NCI-H774 (cell line): ENCODE measurements around the gene RTF1.
"Not testable (repeated sequence)": the region's sequence is repeated elsewhere in the genome, so short reads cannot be mapped to it uniquely, and the experiment has no call there.

Experiments
- DNase-seq: peaks from one replicate; lab custom pipeline; 2025; lab: John Stamatoyannopoulos, UW

Gene RTF1

DNA sequence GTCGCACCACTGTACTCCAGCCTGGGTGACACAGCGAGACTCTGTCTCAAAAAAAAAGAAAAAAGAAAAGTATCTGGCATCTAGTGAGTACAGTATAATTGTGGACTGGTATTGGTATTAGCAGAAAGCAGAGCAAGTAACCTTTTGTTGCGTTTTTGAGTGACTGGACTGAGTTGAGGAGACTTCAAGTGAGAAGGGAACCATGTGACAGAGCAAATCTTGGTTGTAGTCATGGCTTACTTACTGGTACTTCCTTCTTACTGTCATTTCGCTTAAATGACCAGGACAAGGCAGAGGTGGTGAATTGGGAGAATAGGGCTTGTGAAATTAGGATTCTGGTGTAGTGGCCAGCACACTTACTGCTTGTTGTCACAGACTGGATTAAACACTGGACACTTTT is 20.6 kb downstream of the RTF1 start:
- DNase-seq, result no peak

GRCh38 chr15:41438206-41438605 is 21.3 kb downstream of the RTF1 start:
- no peak for DNase-seq

DNA sequence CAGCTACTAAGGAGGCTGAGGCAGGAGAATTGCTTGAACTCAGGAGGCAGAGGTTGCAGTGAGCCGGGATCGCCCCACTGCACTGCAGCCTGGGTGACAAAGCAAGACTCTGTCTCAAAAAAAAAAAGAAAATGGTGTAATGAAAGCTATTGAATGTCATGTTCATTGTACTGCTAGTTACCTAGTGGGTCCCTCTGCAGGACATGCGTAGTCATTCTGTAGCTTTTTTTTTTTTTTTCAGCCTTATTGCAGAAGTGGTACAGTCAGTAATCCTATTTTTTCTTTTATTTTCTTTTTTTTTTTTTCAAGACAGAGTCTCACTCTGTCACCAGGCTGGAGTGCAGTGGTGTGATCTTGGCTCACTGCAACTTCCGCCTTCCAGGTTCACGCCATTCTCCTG is 21.9 kb downstream of the RTF1 start:
- DNase-seq, result not testable (repeated sequence)

DNA sequence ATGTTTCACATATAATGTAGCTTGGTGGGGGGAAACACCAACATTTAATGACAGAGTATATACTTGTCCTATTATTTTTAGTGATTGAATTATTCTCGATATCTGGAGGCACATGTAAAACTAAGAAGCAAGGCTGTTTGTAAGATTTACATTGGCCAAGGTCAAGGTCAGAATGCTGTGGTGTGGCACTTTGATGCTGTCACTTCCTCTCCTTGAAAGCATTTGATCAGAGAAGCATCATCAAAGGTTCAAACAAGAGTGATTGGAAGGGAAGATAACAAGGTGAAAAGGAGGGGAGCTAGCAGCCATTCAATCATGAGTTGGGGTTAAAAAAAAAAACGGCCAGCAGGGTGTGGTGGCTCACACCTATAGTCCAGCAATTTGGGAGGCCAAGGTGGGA is 26.4 kb downstream of the RTF1 start:
- DNase-seq, result no peak

DNA sequence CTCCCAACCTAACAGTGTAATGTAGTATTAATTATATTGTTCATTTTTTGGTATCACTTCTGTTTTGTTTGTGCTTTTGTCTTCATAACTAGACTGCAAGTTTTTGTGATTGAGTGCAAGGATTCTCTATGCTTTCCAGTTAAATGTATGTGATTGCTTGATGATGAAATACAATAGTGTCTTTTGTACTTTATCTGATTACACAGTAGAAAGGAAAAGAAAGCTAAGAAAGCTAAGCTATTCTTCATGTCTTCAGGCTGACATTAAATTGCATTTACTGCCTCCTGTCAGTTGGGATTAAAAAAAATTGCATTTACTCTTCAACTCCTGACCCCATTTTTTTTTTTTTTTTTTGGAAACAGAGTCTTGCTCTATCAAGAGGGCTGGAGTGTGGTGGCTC is 28.5 kb downstream of the RTF1 start:
- no peak for DNase-seq

DNA sequence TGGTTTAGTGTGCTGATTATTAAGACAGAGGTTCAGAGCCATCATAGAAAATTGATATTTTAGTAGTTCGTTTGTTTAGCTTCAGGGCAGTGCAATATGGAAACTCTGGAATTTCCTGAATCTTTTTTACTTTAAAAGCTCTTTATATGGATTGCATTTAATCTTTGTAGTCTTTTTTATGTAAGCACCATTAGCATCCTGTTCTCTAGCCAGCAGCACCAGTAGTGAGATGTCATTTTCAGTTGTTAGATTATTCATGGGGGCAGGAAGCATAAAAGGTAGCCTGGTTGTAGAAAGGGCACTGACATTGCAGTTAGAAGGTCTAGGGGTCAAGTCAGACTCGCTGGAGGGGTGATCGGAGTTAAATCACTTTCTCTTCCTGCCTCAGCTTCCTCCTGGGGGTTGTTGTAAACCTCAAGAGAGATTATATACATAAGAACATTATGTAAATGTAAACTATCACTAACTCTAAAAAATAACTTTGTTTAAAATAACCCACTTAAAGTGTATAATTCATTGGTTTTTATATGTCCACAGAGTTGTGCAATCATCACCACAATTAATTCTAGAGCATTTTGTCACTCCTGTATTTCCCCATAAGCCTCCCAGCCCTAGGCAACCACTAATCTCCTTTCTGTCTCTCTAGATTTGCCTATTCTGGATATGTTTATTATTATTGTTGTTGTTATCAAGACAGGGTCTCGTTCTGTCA is 45.3 kb downstream of the RTF1 start:
- DNase-seq, result no peak

DNA sequence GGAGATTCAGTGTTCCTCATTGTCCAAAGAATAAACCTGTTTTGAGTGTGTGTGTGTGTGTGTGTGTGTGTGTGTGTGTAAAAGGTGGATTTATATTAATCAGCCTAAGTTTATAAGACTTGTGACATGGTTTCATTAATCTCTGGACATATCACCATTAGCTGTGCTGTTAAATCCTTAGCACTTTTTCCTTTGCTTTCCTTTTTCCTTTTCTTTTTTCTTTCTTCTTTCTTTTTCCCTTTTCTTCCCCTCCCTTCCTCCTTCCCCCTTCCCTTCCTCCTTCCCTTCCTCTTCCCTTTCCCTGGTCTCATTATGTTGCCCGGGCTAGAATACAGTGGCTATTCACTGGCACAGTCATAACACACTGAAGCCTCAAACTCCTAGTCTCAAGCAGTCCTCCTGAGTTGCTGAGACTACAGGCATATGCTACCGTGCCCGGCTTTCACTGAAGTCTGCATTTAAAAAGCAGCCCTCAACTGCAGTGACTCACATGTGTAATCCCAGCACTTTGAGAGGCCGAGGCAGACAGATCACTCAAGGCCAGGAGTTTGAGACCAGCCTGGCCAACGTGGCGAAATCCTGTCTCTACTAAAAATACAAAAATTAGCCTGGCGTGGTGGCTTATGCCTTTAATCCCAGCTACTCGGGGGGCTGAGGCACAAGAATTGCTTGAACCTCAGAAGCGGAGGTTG is 48.1 kb downstream of the RTF1 start:
- DNase-seq, result no peak

- DNase-seq, result peak; percentile 7
Measured at GRCh38 chr15:41465822-41466421, 49.0 kb downstream of the RTF1 start.

GRCh38 chr15:41466711-41467110 is 49.8 kb downstream of the RTF1 start:
- no peak for DNase-seq

DNA sequence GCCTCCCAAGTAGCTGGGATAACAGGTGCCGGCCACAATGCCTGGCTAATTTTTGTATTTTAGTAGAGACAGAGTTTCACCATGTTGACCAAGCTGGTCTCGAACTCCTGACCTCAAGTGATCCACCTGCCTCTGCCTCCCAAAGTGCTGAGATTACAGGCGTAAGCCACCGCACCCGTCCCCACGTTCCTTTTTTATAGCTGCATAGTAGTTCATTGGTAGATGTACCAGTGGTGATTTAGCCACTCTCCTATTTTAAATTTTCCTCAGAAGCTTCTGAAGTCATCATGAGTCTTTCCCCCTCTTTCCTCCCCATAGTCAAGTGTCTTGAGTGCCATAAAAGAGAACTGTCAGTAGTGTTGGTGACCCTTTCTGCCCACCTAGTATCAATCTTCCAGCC is 52.7 kb downstream of the RTF1 start:
- not testable (repeated sequence) for DNase-seq

GRCh38 chr15:41473418-41473817 is 56.5 kb downstream of the RTF1 start:
- DNase-seq, result no peak

DNA sequence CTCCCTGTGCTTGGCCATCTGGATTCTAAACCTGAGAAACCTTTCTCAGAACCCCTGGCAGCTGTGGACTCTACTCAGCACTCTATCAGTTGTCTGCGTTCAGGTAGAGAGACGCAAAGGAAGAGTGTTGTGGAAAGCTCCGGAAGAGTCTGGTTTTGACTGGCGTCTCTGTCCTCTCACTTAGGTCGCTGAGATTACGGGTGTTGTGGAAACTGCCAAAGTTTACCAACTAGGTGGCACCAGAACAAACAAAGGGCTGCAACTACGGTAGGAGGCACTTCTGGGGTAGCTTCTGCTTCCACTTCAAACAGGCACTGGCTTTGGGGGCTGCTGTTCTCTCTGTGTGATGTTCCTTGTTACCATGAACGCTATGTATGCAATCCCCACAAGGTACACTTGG is 57.5 kb downstream of the RTF1 start:
- no peak for DNase-seq

- no peak for DNase-seq
Measured at GRCh38 chr15:41474941-41475340, 58.0 kb downstream of the RTF1 start.

DNA sequence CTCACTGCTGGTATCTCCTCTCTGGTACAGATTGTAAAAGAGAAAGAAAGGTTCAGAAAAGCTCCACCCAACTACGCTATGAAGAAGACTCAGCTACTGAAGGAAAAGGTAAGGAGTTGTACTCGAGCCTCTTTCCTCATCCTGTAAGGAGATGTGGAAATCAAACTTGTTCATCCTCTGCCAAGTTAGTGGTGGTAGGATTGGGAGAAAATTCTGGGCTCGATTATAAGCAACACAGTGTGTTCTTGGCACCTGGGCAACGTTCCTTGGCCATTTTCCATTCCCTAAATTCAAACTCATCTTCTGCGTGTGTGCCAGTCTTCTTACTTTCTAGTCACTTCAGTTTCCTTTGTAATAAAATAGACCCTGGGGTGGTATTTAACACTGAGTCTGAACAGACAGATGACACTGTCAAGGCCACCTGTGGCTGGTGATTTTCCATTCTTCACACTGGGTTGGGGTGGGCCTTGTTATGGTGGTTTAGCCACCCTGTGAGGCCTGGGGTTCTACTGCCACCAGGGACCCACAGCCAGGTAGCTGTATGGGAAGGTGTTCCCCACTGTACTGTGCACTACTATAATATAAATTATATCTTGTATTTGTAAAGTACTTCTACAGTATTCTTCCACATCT is 59.6 kb downstream of the RTF1 start:
- no peak for DNase-seq

DNA sequence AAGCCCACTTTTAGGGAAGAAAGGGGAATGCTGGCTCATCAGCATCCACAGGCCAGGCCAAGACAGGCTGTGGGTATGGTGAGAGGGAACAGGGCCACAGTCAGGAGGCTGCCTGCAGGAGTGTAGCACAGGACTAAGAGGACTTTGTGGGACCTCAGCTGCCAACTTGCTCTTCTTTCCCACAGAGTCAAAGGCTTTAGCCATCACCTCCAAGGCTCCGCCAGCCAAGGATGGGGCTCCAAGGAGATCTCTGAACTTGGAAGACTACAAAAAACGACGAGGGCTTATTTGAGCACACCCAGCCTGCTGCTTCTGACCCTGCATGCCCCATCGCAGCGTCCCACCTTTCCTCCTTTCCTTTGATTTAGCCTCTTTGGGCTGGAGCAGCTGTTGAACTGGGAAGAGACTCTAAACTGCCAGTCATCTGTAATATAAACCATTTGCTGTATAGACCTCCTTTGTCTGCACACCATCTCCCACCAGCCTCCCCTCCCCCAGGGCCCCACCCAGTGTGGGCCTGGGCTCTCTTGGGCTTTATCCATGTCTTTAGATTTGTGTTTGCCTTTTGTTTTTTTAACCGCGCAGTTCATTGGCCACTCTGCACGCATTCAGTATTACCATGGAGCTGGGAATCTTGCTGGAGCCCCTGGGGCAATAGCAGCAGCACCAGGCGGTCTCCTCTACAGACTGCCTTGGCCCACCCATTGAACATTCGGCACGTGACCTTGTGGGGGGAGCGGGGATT is 63.7 kb downstream of the RTF1 start:
- DNase-seq, result no peak

GRCh38 chr15:41482110-41482877 is 65.4 kb downstream of the RTF1 start:
- DNase-seq, result no peak

- DNase-seq, result no peak
Measured at GRCh38 chr15:41483115-41483514, 66.2 kb downstream of the RTF1 start.

GRCh38 chr15:41483519-41483918 is 66.6 kb downstream of the RTF1 start:
- DNase-seq, result no peak

- DNase-seq, result no peak
Measured at GRCh38 chr15:41484937-41485625, 68.2 kb downstream of the RTF1 start.

DNA sequence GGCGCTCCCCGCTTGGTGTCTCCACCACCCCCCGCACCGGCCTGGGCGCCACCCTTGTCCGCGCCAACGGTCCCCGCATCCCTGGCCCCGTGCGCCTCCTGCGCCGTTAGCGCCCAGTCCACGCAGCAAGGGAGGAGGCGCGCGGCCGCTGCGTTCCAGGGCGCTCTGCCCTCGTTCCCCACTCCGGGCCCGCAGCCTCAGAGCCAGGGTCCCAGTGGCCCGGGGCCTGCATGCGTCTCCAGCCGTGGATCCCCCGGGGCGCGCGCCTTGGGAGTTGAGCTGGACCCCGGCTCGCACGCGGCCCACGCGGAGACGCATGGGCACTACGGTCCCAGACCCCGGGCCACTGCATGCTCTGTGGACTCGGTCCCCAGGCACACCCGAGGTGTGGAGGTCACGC is 69.4 kb downstream of the RTF1 start:
- DNase-seq, result no peak

DNA sequence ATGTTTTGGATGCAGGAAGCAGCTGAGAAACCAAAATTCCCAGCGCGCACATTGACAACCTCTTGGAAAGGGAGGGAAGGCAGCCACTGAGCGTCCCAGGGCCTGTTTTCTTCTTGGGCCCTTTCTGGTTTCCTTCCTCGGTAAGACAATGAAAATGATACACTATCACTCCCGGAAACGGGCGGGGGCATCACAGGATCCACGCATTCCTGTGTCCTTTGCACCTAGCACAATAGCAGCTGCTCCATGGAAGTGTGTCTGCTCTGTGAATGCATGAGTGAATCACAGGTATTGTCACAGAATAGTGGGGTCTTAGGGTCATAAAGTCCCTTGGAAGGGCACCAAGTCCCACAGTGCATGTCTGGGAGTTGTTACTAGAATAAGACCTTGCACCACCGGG is 70.5 kb downstream of the RTF1 start:
- no peak for DNase-seq
